Transverse colon (tissue), 4 donors: ENCODE data around the gene PLIN5.
A peak's percentile ranks its signal among the peaks of the same experiment; 100 is the strongest.

Source experiments
- POLR2A ChIP-seq: fragments of 450-650 bp; IDR thresholded peaks from one replicate; pipeline ENCODE4 v1.6.1; 2016; ENCODE audit warnings: antibody characterized with exemption, mild to moderate bottlenecking, moderate library complexity
- POLR2AphosphoS5 ChIP-seq, 3 donors: sonication (generic); formaldehyde crosslinking; IDR thresholded peaks; one replicate each; pipeline ENCODE4 v1.6.1; 2016; ENCODE audit warnings: antibody characterized with exemption in 3 of 3
- TF ChIP-seq, protein P1 (sequence below), 5 experiments: fragments of 200-600 bp in 3 of 5; fragments of 450-650 bp in 2 of 5; sonication (generic) in 3 of 5; IDR thresholded peaks; 1 replicate in 2 of 5; 2 replicates in 3 of 5; pipeline ENCODE4 v1.5.1; 2016 to 2017; ENCODE audit warnings: antibody characterized with exemption in 5 of 5, inconsistent platforms in 3 of 5, mild to moderate bottlenecking in 2 of 5, moderate library complexity in 1 of 5

DNA sequence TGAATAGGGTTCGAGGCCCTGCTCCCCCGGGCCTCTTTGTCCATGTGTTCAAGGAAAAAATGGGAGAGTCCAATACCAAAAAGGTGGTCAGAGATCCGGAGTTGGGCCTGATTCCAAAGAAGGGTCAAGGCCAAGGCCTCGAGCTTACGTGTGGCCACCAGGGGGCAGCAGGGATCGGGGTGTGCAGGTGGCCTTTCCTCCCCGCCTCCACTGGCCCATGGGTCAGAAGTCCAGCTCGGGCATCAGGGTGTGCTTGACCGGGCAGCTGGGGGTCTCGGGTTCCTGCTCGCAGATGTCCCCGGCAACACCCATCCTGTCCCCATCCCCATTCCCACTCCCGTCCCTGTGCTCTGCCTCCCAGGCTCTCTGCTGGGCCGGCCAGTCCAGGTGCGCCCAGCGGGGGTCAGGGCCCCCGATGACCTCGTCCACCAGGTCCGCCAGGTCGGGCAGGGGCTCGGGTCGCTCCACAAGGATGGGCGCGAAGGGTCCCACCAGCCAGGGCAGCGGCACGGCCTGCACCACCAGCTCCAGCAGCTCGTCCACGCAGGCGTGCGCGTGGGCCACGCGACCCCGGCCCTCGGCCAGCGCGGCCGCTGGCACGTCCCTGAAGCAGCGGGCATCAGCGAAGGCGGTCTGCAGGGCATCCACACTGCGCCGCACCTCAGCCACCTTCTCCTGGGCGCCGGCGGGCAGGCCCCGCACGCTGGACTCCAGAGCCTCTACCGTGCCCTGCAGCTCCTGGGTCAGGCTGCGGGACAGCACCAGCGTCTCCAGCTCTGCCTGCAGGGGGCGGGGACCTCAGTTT, 11.5 kb downstream of the PLIN5 start:
- TF ChIP-seq POLR2AphosphoS5 (IDR thresholded peaks at IDR 0.05) (no peak), POLR2A (no peak)
- TF ChIP-seq, protein P1, sequence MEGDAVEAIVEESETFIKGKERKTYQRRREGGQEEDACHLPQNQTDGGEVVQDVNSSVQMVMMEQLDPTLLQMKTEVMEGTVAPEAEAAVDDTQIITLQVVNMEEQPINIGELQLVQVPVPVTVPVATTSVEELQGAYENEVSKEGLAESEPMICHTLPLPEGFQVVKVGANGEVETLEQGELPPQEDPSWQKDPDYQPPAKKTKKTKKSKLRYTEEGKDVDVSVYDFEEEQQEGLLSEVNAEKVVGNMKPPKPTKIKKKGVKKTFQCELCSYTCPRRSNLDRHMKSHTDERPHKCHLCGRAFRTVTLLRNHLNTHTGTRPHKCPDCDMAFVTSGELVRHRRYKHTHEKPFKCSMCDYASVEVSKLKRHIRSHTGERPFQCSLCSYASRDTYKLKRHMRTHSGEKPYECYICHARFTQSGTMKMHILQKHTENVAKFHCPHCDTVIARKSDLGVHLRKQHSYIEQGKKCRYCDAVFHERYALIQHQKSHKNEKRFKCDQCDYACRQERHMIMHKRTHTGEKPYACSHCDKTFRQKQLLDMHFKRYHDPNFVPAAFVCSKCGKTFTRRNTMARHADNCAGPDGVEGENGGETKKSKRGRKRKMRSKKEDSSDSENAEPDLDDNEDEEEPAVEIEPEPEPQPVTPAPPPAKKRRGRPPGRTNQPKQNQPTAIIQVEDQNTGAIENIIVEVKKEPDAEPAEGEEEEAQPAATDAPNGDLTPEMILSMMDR (IDR thresholded peaks at IDR 0.05) = peak; percentile 57 to 67 (median 62)
